Measurements from ENCODE around the gene APOL2. TPM values are rescaled to one million over a fixed set of nuclear protein-coding genes. Genes with fewer than 3 reads are reported as not detected.
A peak's percentile ranks its signal among the peaks of the same experiment; 100 is the strongest.

The APOL2 gene
- total RNA-seq, 4 donors from 2014 or later: 3.8 to 142 (median 47.8) TPM

- in situ Hi-C loops (cut with MboI; ENCODE audit: low pct_ligation_motif_present in 1 of 4, low pct_unique_long_range_greater_than_20kb in 1 of 4, low sequenced_read_pairs in 3 of 4) (loop anchor here in 3 of 4 donors (10.0 to 25.0 kb wide), 2 partner anchors 88 to 291 kb away; partner anchors contain the start of gene TXN2 (in 2 of the 3)), intact Hi-C loops (cut with DNase I; ENCODE audit: low total_unique reads) (loop anchor here (5.0 kb wide), 1 partner anchor 291 kb away; no protein-coding TSS in a partner anchor)
- H3K9me3 ChIP-seq: no peaks in the 10 kb centered on the region
- H3K4me1 ChIP-seq: peaks cover 0 to 23% (median 7%) of the 10 kb centered on the region in 4 donors
- 47% methylated on average over 6 of the region's 6 CpGs; no CpG with 5 or more reads in 1 of the 2 donors for WGBS, 2 donors (ENCODE audit: low coverage in 1 of 2)
- no peaks in the 10 kb centered on the region for H3K36me3 ChIP-seq
- TF ChIP-seq EP300 (IDR thresholded peaks at IDR 0.05; ENCODE audit: low read depth) (no peak), POLR2AphosphoS5 (IDR thresholded peaks at IDR 0.05) (no peak), CTCF (IDR thresholded peaks at IDR 0.05) (no peak), POLR2A (IDR thresholded peaks at IDR 0.05) (no peak)
- no peak overlapping the region for H3K4me3 ChIP-seq
- no peak for DNase-seq
- H3K27me3 ChIP-seq: no peaks in the 10 kb centered on the region
- peak overlapping the region; percentile 13 to 57 (median 39) for H3K27ac ChIP-seq
These were observed 42.9 kb downstream of the APOL2 start for GRCh38 chr22:36196254-36197064.

- in situ Hi-C loops (cut with MboI; ENCODE audit: low pct_ligation_motif_present in 1 of 4, low pct_unique_long_range_greater_than_20kb in 1 of 4, low sequenced_read_pairs in 3 of 4): loop anchor here in 3 of 4 donors (10.0 to 25.0 kb wide), 2 partner anchors 90 to 292 kb away; partner anchors contain the start of gene TXN2 (in 2 of the 3)
- Histone ChIP-seq H3K36me3 (no peaks in the 10 kb centered on the region), H3K27me3 (no peaks in the 10 kb centered on the region), H3K4me1 (peaks cover 0 to 23% (median 6%) of the 10 kb centered on the region in 4 donors), H3K27ac (no peak overlapping the region), H3K9me3 (no peaks in the 10 kb centered on the region), H3K4me3 (no peak overlapping the region)
- intact Hi-C loops (cut with DNase I; ENCODE audit: low total_unique reads): loop anchor here (5.0 kb wide), 2 partner anchors 82 to 292 kb away; no protein-coding TSS in a partner anchor
- peak; percentile 62 to 71 (median 64) for TF ChIP-seq CTCF (IDR thresholded peaks at IDR 0.05)
- TF ChIP-seq POLR2AphosphoS5 (IDR thresholded peaks at IDR 0.05): no peak
- WGBS, 2 donors (ENCODE audit: low coverage in 1 of 2): 54% methylated on average over 5 of the region's 5 CpGs; no CpG with 5 or more reads in 1 of the 2 donors
- DNase-seq: peak; percentile 64
These were observed 44.4 kb downstream of the APOL2 start for GRCh38 chr22:36194971-36195370.

GRCh38 chr22:36194385-36194784 lies 44.9 kb downstream of the APOL2 start:
- H3K27me3 ChIP-seq: no peaks in the 10 kb centered on the region
- peaks cover 0 to 23% (median 6%) of the 10 kb centered on the region in 4 donors for H3K4me1 ChIP-seq
- no peak overlapping the region for H3K27ac ChIP-seq
- DNase-seq: no peak
- in situ Hi-C loops (cut with MboI; ENCODE audit: low pct_ligation_motif_present in 1 of 4, low pct_unique_long_range_greater_than_20kb in 1 of 4, low sequenced_read_pairs in 3 of 4): loop anchor here in 3 of 4 donors (10.0 to 25.0 kb wide), 2 partner anchors 90 to 293 kb away; partner anchors contain the start of gene TXN2 (in 2 of the 3)
- H3K4me3 ChIP-seq: no peak overlapping the region
- 71 to 85% methylated on average over 2 of the region's 2 CpGs for WGBS, 2 donors (ENCODE audit: low coverage in 1 of 2)
- H3K36me3 ChIP-seq: no peaks in the 10 kb centered on the region
- TF ChIP-seq EP300 (IDR thresholded peaks at IDR 0.05; ENCODE audit: low read depth): no peak
- no peak for TF ChIP-seq POLR2AphosphoS5 (IDR thresholded peaks at IDR 0.05)
- no peak for TF ChIP-seq CTCF (IDR thresholded peaks at IDR 0.05)
- no peak for TF ChIP-seq POLR2A (IDR thresholded peaks at IDR 0.05)
- H3K9me3 ChIP-seq: no peaks in the 10 kb centered on the region
- intact Hi-C loops (cut with DNase I; ENCODE audit: low total_unique reads): loop anchor here (5.0 kb wide), 1 partner anchor 83 kb away; no protein-coding TSS in a partner anchor

GRCh38 chr22:36193577-36193976 lies 45.8 kb downstream of the APOL2 start:
- H3K36me3 ChIP-seq: no peaks in the 10 kb centered on the region
- H3K27me3 ChIP-seq: no peaks in the 10 kb centered on the region
- WGBS, 2 donors (ENCODE audit: low coverage in 1 of 2): 54 to 71% methylated on average over 3 of the region's 3 CpGs
- DNase-seq: no peak
- intact Hi-C loops (cut with DNase I; ENCODE audit: low total_unique reads) (loop anchor here (5.0 kb wide), 1 partner anchor 84 kb away; no protein-coding TSS in a partner anchor), in situ Hi-C loops (cut with MboI; ENCODE audit: low pct_ligation_motif_present in 1 of 4, low pct_unique_long_range_greater_than_20kb in 1 of 4, low sequenced_read_pairs in 3 of 4) (loop anchor here in 3 of 4 donors (10.0 to 25.0 kb wide), 2 partner anchors 91 to 294 kb away; partner anchors contain the start of gene TXN2 (in 2 of the 3))
- TF ChIP-seq POLR2A (IDR thresholded peaks at IDR 0.05): no peak
- TF ChIP-seq POLR2AphosphoS5 (IDR thresholded peaks at IDR 0.05): no peak
- TF ChIP-seq CTCF (IDR thresholded peaks at IDR 0.05): no peak
- no peak for TF ChIP-seq EP300 (IDR thresholded peaks at IDR 0.05; ENCODE audit: low read depth)
- no peaks in the 10 kb centered on the region for H3K9me3 ChIP-seq
- no peak overlapping the region for H3K4me3 ChIP-seq
- H3K27ac ChIP-seq: no peak overlapping the region
- peaks cover 0 to 23% (median 6%) of the 10 kb centered on the region in 4 donors for H3K4me1 ChIP-seq

All from transverse colon (tissue), 4 donors.